Right lobe of liver (tissue), 6 donors: Measurements from ENCODE around the gene MTUS2. TPM values are rescaled to one million over a fixed set of nuclear protein-coding genes. Genes with fewer than 3 reads are reported as not detected.

Source experiments
- ATAC-seq, 4 donors: fragments of 200-7000 bp; cut with Tn5 transposase; one replicate each; pipeline ENCODE4 v1.9.1; 2020; ENCODE audit warnings: mild to moderate bottlenecking in 4 of 4, moderate library complexity in 4 of 4
- DNase-seq, 3 donors: peaks; one replicate each; pipeline ENCODE4 v3.0.0-alpha.2; 2020
- H3K27ac ChIP-seq, 3 donors: fragments of 200-600 bp; one replicate each; pipeline ENCODE4 v1.8.0; 2022
- H3K27me3 ChIP-seq, 2 donors: fragments of 200-600 bp; one replicate each; pipeline ENCODE4 v1.8.0; 2022
- H3K36me3 ChIP-seq, 4 donors: fragments of 200-600 bp; sonication (generic) in 1 of 4; one replicate each; pipeline versions ENCODE4 v1.5.1 to v1.8.0; 2017 to 2022; ENCODE audit warnings: control low read depth in 1 of 4
- H3K4me1 ChIP-seq, 4 donors: fragments of 200-600 bp; sonication (generic) in 1 of 4; one replicate each; pipeline versions ENCODE4 v1.5.1 to v1.8.0; 2017 to 2022; ENCODE audit warnings: control low read depth in 1 of 4
- H3K4me3 ChIP-seq, 3 donors: fragments of 200-600 bp; one replicate each; pipeline ENCODE4 v1.8.0; 2022
- H3K9me3 ChIP-seq, 4 donors: fragments of 200-600 bp; sonication (generic) in 1 of 4; one replicate each; pipeline versions ENCODE4 v1.5.1 to v1.8.0; 2017 to 2022; ENCODE audit warnings: control low read depth in 1 of 4
- CTCF ChIP-seq, 4 donors: fragments of 200-600 bp in 3 of 4; fragments of 450-650 bp in 1 of 4; IDR thresholded peaks; one replicate each; pipeline versions ENCODE4 v1.5.1 to v1.8.0; 2016 to 2022; ENCODE audit warnings: antibody characterized with exemption in 4 of 4, mild to moderate bottlenecking in 2 of 4
- POLR2A ChIP-seq: fragments of 450-650 bp; IDR thresholded peaks from one replicate; pipeline ENCODE4 v1.6.1; 2017; ENCODE audit warnings: antibody characterized with exemption, mild to moderate bottlenecking
- WGBS: methylation state at CpG from one replicate; pipeline ENCODE4 v1.1.6; 2018; ENCODE audit warnings: low coverage, low lambda C conversion rate; ENCODE audit not compliant: insufficient coverage; ENCODE audit errors: missing lambda C conversion rate; 5-methylcytosine and 5-hydroxymethylcytosine counted together
- intact Hi-C, 2 donors: fragments of 100-400 bp; cut with DNase I; formaldehyde crosslinking; loops; one replicate each; pipeline versions ENCODE4 v1.11.2 to v1.14.1; 2022
- total RNA-seq, 6 experiments: library from RNA; depleted of rRNA in 2 of 6; stranded (reverse); fragments of >200 nt in 2 of 6; fragmentation: NEBNext Ultra II Directional in 3 of 6; extraction: Animal tissue kit (Norgen Biotek cat#: 25700) in 3 of 6; gene quantifications; one replicate each; pipeline versions ENCODE4 v1.1.0 to v1.2.4, GENCODE V29; 2016 to 2023
- donor health status: DM: no; HTN: yes; CAD: no.
- donor health status: DM: no; HTN: no; CAD: no.
- donor health status: DM: no; HTN: no; CAD: no.
- donor health status: DM: no; HTN: yes; CAD: no.
- donor health status: DM: no; HTN: yes; CAD: no.

The MTUS2 gene
- total RNA-seq, 6 experiments from 2014 or later = 0.15 to 2.2 (median 0.98) TPM

GRCh38 chr13:29490561-29490885 lies 670.4 kb downstream of the MTUS2 start:
- DNase-seq = no peak
- Histone ChIP-seq H3K27ac (no peak overlapping the region), H3K27me3 (no peaks in the 10 kb centered on the region), H3K9me3 (no peaks in the 10 kb centered on the region), H3K36me3 (no peaks in the 10 kb centered on the region), H3K4me3 (no peak overlapping the region), H3K4me1 (no peaks in the 10 kb centered on the region)
- TF ChIP-seq CTCF (IDR thresholded peaks at IDR 0.05) (no peak), POLR2A (no peak)
- intact Hi-C loops = no loop called here
- no peak for ATAC-seq
- 90% methylated on average over 9 of the region's 9 CpGs for WGBS

- Histone ChIP-seq H3K4me1 (no peaks in the 10 kb centered on the region), H3K4me3 (no peak overlapping the region), H3K9me3 (no peaks in the 10 kb centered on the region), H3K27me3 (no peaks in the 10 kb centered on the region), H3K27ac (no peak overlapping the region), H3K36me3 (no peaks in the 10 kb centered on the region)
- no peak for TF ChIP-seq POLR2A
- no peak for TF ChIP-seq CTCF (IDR thresholded peaks at IDR 0.05)
- DNase-seq (no peak), ATAC-seq (no peak)
- WGBS = 44% methylated on average over 2 of the region's 2 CpGs
- intact Hi-C loops = no loop called here
Measured at GRCh38 chr13:29491248-29491647, 671.1 kb downstream of the MTUS2 start.

GRCh38 chr13:29493796-29494195 lies 673.7 kb downstream of the MTUS2 start:
- H3K27ac ChIP-seq = no peak overlapping the region
- H3K4me1 ChIP-seq = no peaks in the 10 kb centered on the region
- DNase-seq (no peak), ATAC-seq (no peak)
- intact Hi-C loops = no loop called here
- no peak for TF ChIP-seq POLR2A
- no peak for TF ChIP-seq CTCF (IDR thresholded peaks at IDR 0.05)
- no peaks in the 10 kb centered on the region for H3K27me3 ChIP-seq
- WGBS = 85% methylated on average over 2 of the region's 4 CpGs
- no peaks in the 10 kb centered on the region for H3K9me3 ChIP-seq
- no peak overlapping the region for H3K4me3 ChIP-seq
- no peaks in the 10 kb centered on the region for H3K36me3 ChIP-seq

- WGBS = 73% methylated on average over 3 of the region's 8 CpGs
Measured at GRCh38 chr13:29494520-29494919, 674.4 kb downstream of the MTUS2 start.

More at GRCh38 chr13:29494520-29494919, 674.4 kb downstream of the MTUS2 start:
- no peak overlapping the region for H3K27ac ChIP-seq
- DNase-seq (no peak), ATAC-seq (no peak)
- no peaks in the 10 kb centered on the region for H3K27me3 ChIP-seq
- intact Hi-C loops = no loop called here
- no peak for TF ChIP-seq POLR2A
- TF ChIP-seq CTCF (IDR thresholded peaks at IDR 0.05) = no peak
- H3K36me3 ChIP-seq = no peaks in the 10 kb centered on the region
- no peaks in the 10 kb centered on the region for H3K9me3 ChIP-seq
- no peaks in the 10 kb centered on the region for H3K4me1 ChIP-seq
- H3K4me3 ChIP-seq = no peak overlapping the region
